GM19025 (cell line): Measurements from ENCODE around the gene KMT2C.

ENCODE experiments used
- ATAC-seq: cut with Tn5 transposase; IDR thresholded peaks from one replicate; pipeline ENCODE4 v1.9.1; 2021; ENCODE audit warnings: mild to moderate bottlenecking, low read depth, moderate library complexity; ENCODE audit not compliant: unreplicated experiment

The KMT2C gene

GRCh38 chr7:152152267-152152666 lies 283.5 kb downstream of the KMT2C start:
- no peak for ATAC-seq

GRCh38 chr7:152149363-152149762 lies 286.4 kb downstream of the KMT2C start:
- no peak for ATAC-seq

GRCh38 chr7:152148706-152149105 lies 287.1 kb downstream of the KMT2C start:
- no peak for ATAC-seq

- no peak for ATAC-seq
These were observed 289.8 kb downstream of the KMT2C start for GRCh38 chr7:152145853-152146466.

GRCh38 chr7:152144557-152145245 lies 291.1 kb downstream of the KMT2C start:
- no peak for ATAC-seq

- no peak for ATAC-seq
These were observed 292.7 kb downstream of the KMT2C start for GRCh38 chr7:152142976-152143595.

GRCh38 chr7:152140560-152140959 lies 295.2 kb downstream of the KMT2C start:
- no peak for ATAC-seq

- no peak for ATAC-seq
These were observed 295.7 kb downstream of the KMT2C start for GRCh38 chr7:152140067-152140466.

GRCh38 chr7:152137476-152138025 lies 298.3 kb downstream of the KMT2C start:
- ATAC-seq, result no peak

GRCh38 chr7:152136686-152137085 lies 299.1 kb downstream of the KMT2C start:
- ATAC-seq, result no peak

GRCh38 chr7:152133804-152134203 lies 302.0 kb downstream of the KMT2C start:
- ATAC-seq, result no peak

- ATAC-seq, result no peak
These were observed 303.0 kb downstream of the KMT2C start for GRCh38 chr7:152132812-152133211.

- no peak for ATAC-seq
These were observed 303.8 kb downstream of the KMT2C start for GRCh38 chr7:152131981-152132494.

- ATAC-seq, result no peak
These were observed 304.9 kb downstream of the KMT2C start for GRCh38 chr7:152130658-152131590.

GRCh38 chr7:152129682-152130081 lies 306.1 kb downstream of the KMT2C start:
- no peak for ATAC-seq

- ATAC-seq, result no peak
These were observed 306.9 kb downstream of the KMT2C start for GRCh38 chr7:152128741-152129461.

- ATAC-seq, result no peak
These were observed 307.6 kb downstream of the KMT2C start for GRCh38 chr7:152128252-152128651.

- no peak for ATAC-seq
These were observed 308.6 kb downstream of the KMT2C start for GRCh38 chr7:152127229-152127628.

- no peak for ATAC-seq
These were observed 309.1 kb downstream of the KMT2C start for GRCh38 chr7:152126741-152127140.

- ATAC-seq, result no peak
These were observed 313.3 kb downstream of the KMT2C start for GRCh38 chr7:152122540-152122939.
